HL-60 (cell line): ENCODE results near the gene POLA2.
"Not testable (repeated sequence)": the region's sequence is repeated elsewhere in the genome, so short reads cannot be mapped to it uniquely, and the experiment has no call there.

Experiments
- DNase-seq, 2 experiments: peaks; one replicate each; pipeline ENCODE4 v3.0.0-alpha.2; 2010 to 2020; ENCODE audit warnings: low read depth in 1 of 2, low spot score in 1 of 2
- H3K27ac ChIP-seq: fragments of 250-450 bp; sonication (Bioruptor Pico); replicated peaks from 2 replicates; pipeline ENCODE4 v1.5.1; 2020; ENCODE audit warnings: mild to moderate bottlenecking, moderate library complexity
- H3K27me3 ChIP-seq: fragments of 250-450 bp; sonication (Bioruptor Pico); 2 replicates; pipeline ENCODE4 v1.5.1; 2021; ENCODE audit warnings: mild to moderate bottlenecking, moderate library complexity; ENCODE audit not compliant: insufficient read depth, poor library complexity, severe bottlenecking
- H3K4me3 ChIP-seq: replicated peaks from 2 replicates; pipeline ENCODE4 v1.5.1; 2011; ENCODE audit warnings: mild to moderate bottlenecking, control low read depth, low read length; ENCODE audit not compliant: insufficient read depth
- CTCF ChIP-seq: IDR thresholded peaks from one replicate; pipeline ENCODE4 v1.5.1; 2011; ENCODE audit warnings: low read length, control low read depth, inconsistent platforms; ENCODE audit not compliant: insufficient read depth
- GABPA ChIP-seq: IDR thresholded peaks from 2 replicates; pipeline ENCODE4 v1.6.1; 2012; ENCODE audit warnings: low read depth
- POLR2AphosphoS5 ChIP-seq: IDR thresholded peaks from 2 replicates; pipeline ENCODE4 v1.6.1; 2012; ENCODE audit warnings: low read depth
- REST ChIP-seq: IDR thresholded peaks from 2 replicates; pipeline ENCODE4 v1.6.1; 2012; ENCODE audit warnings: low read depth; ENCODE audit not compliant: insufficient replicate concordance
- SPI1 ChIP-seq: IDR thresholded peaks from 2 replicates; pipeline ENCODE4 v1.6.1; 2012; ENCODE audit warnings: low read depth, mild to moderate bottlenecking, borderline replicate concordance

POLA2 gene

GRCh38 chr11:65262381-65262680 is 569 bp downstream of the POLA2 start:
- H3K27ac ChIP-seq = peak overlapping the region; percentile 98
- TF ChIP-seq GABPA (no peak; the same call in 1 of the 2 replicates), SPI1 (peak; percentile 36; the same call in 1 of the 2 replicates), REST (no peak), CTCF (no peak), POLR2AphosphoS5 (no peak)
- peak in 1 of 2 experiments; percentile 63 for DNase-seq

GRCh38 chr11:65262776-65263175 is 1.0 kb downstream of the POLA2 start:
- TF ChIP-seq REST (no peak), SPI1 (no peak), GABPA (no peak), POLR2AphosphoS5 (no peak), CTCF (no peak)
- peak overlapping the region; percentile 98 for H3K27ac ChIP-seq
- DNase-seq = no peak
- no peaks in the 10 kb centered on the region for H3K27me3 ChIP-seq
- H3K4me3 ChIP-seq = peak overlapping the region; percentile 82

More at GRCh38 chr11:65262381-65262680, 569 bp downstream of the POLA2 start:
- H3K4me3 ChIP-seq = peak overlapping the region; percentile 82
- no peaks in the 10 kb centered on the region for H3K27me3 ChIP-seq

DNA sequence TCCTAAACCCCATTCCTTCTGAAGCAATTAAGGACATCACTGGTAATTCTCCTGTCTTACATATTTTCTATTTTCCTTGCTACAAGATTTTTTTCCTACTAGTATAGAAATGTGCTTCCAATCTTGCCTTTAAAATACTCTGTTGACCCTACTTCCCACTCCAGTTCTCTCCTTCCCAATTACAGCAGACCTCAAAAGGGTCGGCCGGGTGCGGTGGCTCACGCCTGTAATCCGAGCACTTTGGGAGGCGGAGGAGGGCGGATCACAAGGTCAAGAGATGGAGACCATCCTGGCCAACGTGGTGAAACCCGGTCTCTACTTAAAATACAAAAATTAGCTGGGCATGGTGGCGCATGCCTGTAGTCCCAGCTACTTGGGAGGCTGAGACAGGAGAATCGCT is 3.0 kb downstream of the POLA2 start:
- not testable (repeated sequence) for DNase-seq

GRCh38 chr11:65266210-65266609 is 4.4 kb downstream of the POLA2 start:
- no peaks in the 10 kb centered on the region for H3K27me3 ChIP-seq
- no peak for TF ChIP-seq GABPA

More for the DNA sequence above, 3.0 kb downstream of the POLA2 start:
- H3K27me3 ChIP-seq, H3K27ac ChIP-seq, H3K4me3 ChIP-seq: not testable (repeated sequence)

More at GRCh38 chr11:65266210-65266609, 4.4 kb downstream of the POLA2 start:
- H3K4me3 ChIP-seq = no peak overlapping the region
- no peak for DNase-seq
- H3K27ac ChIP-seq = no peak overlapping the region
